K562 (cell line): Measurements from ENCODE around the gene AP1M1. TPM values are rescaled to one million over a fixed set of nuclear protein-coding genes. Genes with fewer than 3 reads are reported as not detected.

Source experiments
- ATAC-seq: fragments of 200-7000 bp; cut with Tn5 transposase; 3 replicates; pipeline ENCODE4 v1.9.1; 2020; ENCODE audit warnings: moderate library complexity
- BruUV-seq: library from RNA; stranded (reverse); fragments of 400-500 nt; replicated peaks from 2 replicates; lab custom pipeline; 2021; lab: Mats Ljungman, UMichigan
- CTCF ChIA-PET: fragments of 300-600 bp; formaldehyde crosslinking; extraction: SDS; loops from one replicate; lab custom pipeline; 2021; ENCODE audit warnings: low intra/inter-chr PET ratio; lab: Yijun Ruan, JAX
- POLR2A ChIA-PET: fragments of 300-600, 350-650 bp; sonication (Branson Sonifier 250); formaldehyde crosslinking; extraction: SDS; loops from one replicate; lab custom pipeline; 2021; ENCODE audit warnings: antibody characterized with exemption, inconsistent platforms; lab: Yijun Ruan, JAX
- DNase-seq, 4 experiments: peaks; one replicate each; pipeline versions ENCODE4 v3.0.0 to v3.0.0-alpha.2; 2011 to 2018; ENCODE audit warnings: low spot score in 3 of 4, mixed read lengths in 3 of 4; ENCODE audit errors: extremely low read depth in 1 of 4
- FAIRE-seq: peaks from 2 replicates; lab custom pipeline; 2011; peaks lifted over from hg19 to GRCh38; lab: Jason Lieb, UNC
- H2AFZ ChIP-seq: 2 replicates; pipeline ENCODE4 v1.6.0; 2011; ENCODE audit warnings: low read depth, low read length, control low read depth, inconsistent platforms
- H3K27ac ChIP-seq: fragments of 200-600 bp; 3 replicates; pipeline ENCODE4 v1.8.0; 2011; ENCODE audit warnings: low read depth, mild to moderate bottlenecking, control low read depth, inconsistent platforms, low read length, moderate library complexity, mixed read lengths; ENCODE audit errors: extremely low read depth
- H3K27me3 ChIP-seq, 2 experiments: fragments of 300-600 bp in 1 of 2; 2 replicates in 1 of 2; 3 replicates in 1 of 2; pipeline versions ENCODE4 v1.6.0 to v1.8.0; 2011; ENCODE audit warnings: inconsistent platforms in 2 of 2, low read length in 2 of 2, mild to moderate bottlenecking in 1 of 2, mixed read lengths in 1 of 2, moderate library complexity in 1 of 2; ENCODE audit not compliant: control insufficient read depth in 2 of 2, insufficient read depth in 2 of 2
- H3K36me3 ChIP-seq: fragments of 300-600 bp; 3 replicates; pipeline ENCODE4 v1.8.0; 2011; ENCODE audit warnings: mild to moderate bottlenecking, low read length, inconsistent platforms; ENCODE audit not compliant: control insufficient read depth, insufficient read depth
- H3K4me1 ChIP-seq, 2 experiments: fragments of 200-600 bp in 1 of 2; replicated peaks in 1 of 2; 2 replicates in 1 of 2; 3 replicates in 1 of 2; pipeline versions ENCODE4 v1.5.1 to v1.8.0; 2011; ENCODE audit warnings: inconsistent platforms in 2 of 2, low read length in 2 of 2, mild to moderate bottlenecking in 1 of 2, mixed read lengths in 1 of 2, moderate library complexity in 1 of 2; ENCODE audit not compliant: control insufficient read depth in 2 of 2, insufficient read depth in 2 of 2
- H3K4me2 ChIP-seq: 2 replicates; pipeline ENCODE4 v1.6.1; 2011; ENCODE audit warnings: low read length, control low read depth, inconsistent platforms, mixed read lengths; ENCODE audit not compliant: insufficient read depth
- H3K4me3 ChIP-seq: fragments of 200-600 bp; sonication (generic), shearing (Covaris generic); 2 replicates; pipeline ENCODE4 v1.5.1; 2016; ENCODE audit warnings: control low read depth, inconsistent platforms
- H3K79me2 ChIP-seq: fragments of 200-600 bp; 3 replicates; pipeline ENCODE4 v1.8.0; 2011; ENCODE audit warnings: low read length, inconsistent platforms; ENCODE audit not compliant: control insufficient read depth, insufficient read depth
- H3K9ac ChIP-seq, 2 experiments: 2 replicates each; pipeline versions ENCODE4 v1.6.0 to v1.6.1; 2011; ENCODE audit warnings: low read depth in 2 of 2, low read length in 2 of 2, control low read depth in 1 of 2, inconsistent platforms in 1 of 2, mild to moderate bottlenecking in 1 of 2, mixed read lengths in 1 of 2; ENCODE audit not compliant: insufficient read depth in 1 of 2
- H3K9me1 ChIP-seq: one replicate; pipeline ENCODE4 v1.6.0; 2011; ENCODE audit warnings: inconsistent platforms, mild to moderate bottlenecking, low read length, moderate library complexity; ENCODE audit not compliant: control insufficient read depth, insufficient read depth
- H3K9me3 ChIP-seq: replicated peaks from 2 replicates; pipeline ENCODE4 v1.5.1; 2011; ENCODE audit warnings: low read depth, low read length, inconsistent platforms; ENCODE audit not compliant: control insufficient read depth, insufficient read depth
- H4K20me1 ChIP-seq: replicated peaks from 2 replicates; pipeline ENCODE4 v1.6.1; 2011; ENCODE audit warnings: low read length, inconsistent platforms, mixed read lengths; ENCODE audit not compliant: control insufficient read depth, insufficient read depth
- POLR2G ChIP-seq: fragments of 200-400 bp; formaldehyde crosslinking; IDR thresholded peaks from 2 replicates; pipeline ENCODE4 v1.6.1; 2017; ENCODE audit warnings: low read depth, mild to moderate bottlenecking, antibody characterized with exemption, low read length, moderate library complexity
- RBFOX2 ChIP-seq: fragments of 200-400 bp; formaldehyde crosslinking; IDR thresholded peaks from 2 replicates; pipeline ENCODE4 v1.6.1; 2017; ENCODE audit warnings: low read depth, mild to moderate bottlenecking, low read length, moderate library complexity
- WGBS: fragments of 100-300 bp; shearing (Covaris generic); methylation state at CpG from one replicate; pipeline ENCODE4 v1.1.6; 2016; ENCODE audit warnings: low coverage, mixed read lengths; ENCODE audit not compliant: insufficient coverage; ENCODE audit errors: missing lambda C conversion rate; 5-methylcytosine and 5-hydroxymethylcytosine counted together
- in situ Hi-C: fragments of 300-500 bp; cut with MboI; formaldehyde crosslinking; loops from 4 replicates; pipeline ENCODE4 v1.15.0; 2018; ENCODE audit warnings: inconsistent platforms, mixed read lengths
- intact Hi-C: fragments of 100-400 bp; cut with micrococcal nuclease; formaldehyde crosslinking; loops from 2 replicates; pipeline ENCODE4 v1.14.2; 2022
- polyA plus RNA-seq, 8 experiments: library from polyadenylated mRNA; depleted of rRNA in 4 of 8; stranded (reverse) in 5 of 8; unstranded in 3 of 8; fragments of >200 nt; fragmentation: Nextera tagmentation in 2 of 8; fragmentation: Illumina TruSeq in 1 of 8; extraction: Ambion mirVana in 2 of 8; extraction: Trizol in 1 of 8; gene quantifications; 2 replicates each; pipeline versions ENCODE4 v1.2.1 to v1.2.3, GENCODE V29; 2011 to 2014; ENCODE audit warnings: inconsistent platforms in 1 of 8, missing spikeins in 1 of 8
- total RNA-seq, 7 experiments: library from RNA; depleted of rRNA in 6 of 7; stranded (reverse); fragments of >200 nt in 6 of 7; fragmentation: Illumina TruSeq in 2 of 7; extraction: Trizol in 2 of 7; gene quantifications; 2 replicates each; pipeline versions ENCODE4 v1.2.1 to v1.2.3, GENCODE V29; 2011 to 2021; ENCODE audit warnings: low replicate concordance in 1 of 7
- TF ChIP-seq, protein P1 (sequence below): fragments of 250-450 bp; sonication (Bioruptor Pico); IDR thresholded peaks from 2 replicates; pipeline ENCODE4 v1.4.0; 2020

Gene AP1M1
- total and polyA plus RNA-seq, 9 of the 15 experiments (the other 6 are each of a cell fraction or from before 2014, with no cell fraction given) = 0.87 to 56.2 (median 29.1) TPM

DNA sequence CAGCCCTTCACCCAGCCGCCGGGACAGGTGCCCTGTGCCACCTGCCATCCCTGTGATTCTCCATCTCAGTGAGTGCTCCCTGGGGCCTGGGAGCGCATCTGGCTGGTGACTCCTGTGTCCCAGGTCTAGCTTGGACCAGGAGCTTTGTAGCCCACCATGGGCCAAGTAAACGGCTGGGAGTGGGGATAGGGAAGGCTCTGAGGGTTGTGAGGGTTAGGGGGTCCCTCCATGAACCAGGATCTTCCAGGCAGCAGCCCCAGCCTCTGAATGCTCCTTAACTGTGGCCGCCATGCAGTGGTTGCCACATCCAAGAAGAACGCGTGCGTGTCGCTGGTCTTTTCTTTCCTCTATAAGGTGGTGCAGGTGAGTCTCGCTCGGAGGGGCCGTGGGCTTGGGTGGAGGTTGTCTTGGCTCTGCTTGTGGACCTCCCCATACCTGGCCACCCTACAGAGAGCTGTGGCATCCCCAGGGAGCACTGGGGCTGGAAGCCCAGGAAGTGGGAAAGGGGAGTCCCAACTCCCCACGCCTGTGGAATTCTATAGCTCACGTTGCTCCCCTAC lies 8.4 kb downstream of the AP1M1 start:
- no peak overlapping the region for H3K27ac ChIP-seq
- ATAC-seq (no peak), DNase-seq (no peak), FAIRE-seq (no peak)
- no peaks in the 10 kb centered on the region for H4K20me1 ChIP-seq
- no peaks in the 10 kb centered on the region for H3K9me3 ChIP-seq
- no peak overlapping the region for H3K4me3 ChIP-seq
- H3K36me3 ChIP-seq = peaks cover 47% of the 10 kb centered on the region; the same call in 2 of the 3 replicates
- H2AFZ ChIP-seq = no peak overlapping the region
- ChIA-PET POLR2A (interaction anchor here (0.7 to 2.4 kb wide), 3 partner anchors 8 to 1423 kb away, joined by 3 to 8 read pairs (median 3); partner anchors contain the start of gene AP1M1), CTCF (no interaction called here)
- H3K9me1 ChIP-seq = peaks cover 4% of the 10 kb centered on the region
- in situ Hi-C loops = no loop called here
- no peaks in the 10 kb centered on the region for H3K79me2 ChIP-seq
- H3K27me3 ChIP-seq = no peaks in the 10 kb centered on the region
- no peak overlapping the region for H3K4me2 ChIP-seq
- TF ChIP-seq POLR2G = 0 out of 2 replicates have a peak, but pooled peaks have one; percentile 28
- TF ChIP-seq, protein P1, sequence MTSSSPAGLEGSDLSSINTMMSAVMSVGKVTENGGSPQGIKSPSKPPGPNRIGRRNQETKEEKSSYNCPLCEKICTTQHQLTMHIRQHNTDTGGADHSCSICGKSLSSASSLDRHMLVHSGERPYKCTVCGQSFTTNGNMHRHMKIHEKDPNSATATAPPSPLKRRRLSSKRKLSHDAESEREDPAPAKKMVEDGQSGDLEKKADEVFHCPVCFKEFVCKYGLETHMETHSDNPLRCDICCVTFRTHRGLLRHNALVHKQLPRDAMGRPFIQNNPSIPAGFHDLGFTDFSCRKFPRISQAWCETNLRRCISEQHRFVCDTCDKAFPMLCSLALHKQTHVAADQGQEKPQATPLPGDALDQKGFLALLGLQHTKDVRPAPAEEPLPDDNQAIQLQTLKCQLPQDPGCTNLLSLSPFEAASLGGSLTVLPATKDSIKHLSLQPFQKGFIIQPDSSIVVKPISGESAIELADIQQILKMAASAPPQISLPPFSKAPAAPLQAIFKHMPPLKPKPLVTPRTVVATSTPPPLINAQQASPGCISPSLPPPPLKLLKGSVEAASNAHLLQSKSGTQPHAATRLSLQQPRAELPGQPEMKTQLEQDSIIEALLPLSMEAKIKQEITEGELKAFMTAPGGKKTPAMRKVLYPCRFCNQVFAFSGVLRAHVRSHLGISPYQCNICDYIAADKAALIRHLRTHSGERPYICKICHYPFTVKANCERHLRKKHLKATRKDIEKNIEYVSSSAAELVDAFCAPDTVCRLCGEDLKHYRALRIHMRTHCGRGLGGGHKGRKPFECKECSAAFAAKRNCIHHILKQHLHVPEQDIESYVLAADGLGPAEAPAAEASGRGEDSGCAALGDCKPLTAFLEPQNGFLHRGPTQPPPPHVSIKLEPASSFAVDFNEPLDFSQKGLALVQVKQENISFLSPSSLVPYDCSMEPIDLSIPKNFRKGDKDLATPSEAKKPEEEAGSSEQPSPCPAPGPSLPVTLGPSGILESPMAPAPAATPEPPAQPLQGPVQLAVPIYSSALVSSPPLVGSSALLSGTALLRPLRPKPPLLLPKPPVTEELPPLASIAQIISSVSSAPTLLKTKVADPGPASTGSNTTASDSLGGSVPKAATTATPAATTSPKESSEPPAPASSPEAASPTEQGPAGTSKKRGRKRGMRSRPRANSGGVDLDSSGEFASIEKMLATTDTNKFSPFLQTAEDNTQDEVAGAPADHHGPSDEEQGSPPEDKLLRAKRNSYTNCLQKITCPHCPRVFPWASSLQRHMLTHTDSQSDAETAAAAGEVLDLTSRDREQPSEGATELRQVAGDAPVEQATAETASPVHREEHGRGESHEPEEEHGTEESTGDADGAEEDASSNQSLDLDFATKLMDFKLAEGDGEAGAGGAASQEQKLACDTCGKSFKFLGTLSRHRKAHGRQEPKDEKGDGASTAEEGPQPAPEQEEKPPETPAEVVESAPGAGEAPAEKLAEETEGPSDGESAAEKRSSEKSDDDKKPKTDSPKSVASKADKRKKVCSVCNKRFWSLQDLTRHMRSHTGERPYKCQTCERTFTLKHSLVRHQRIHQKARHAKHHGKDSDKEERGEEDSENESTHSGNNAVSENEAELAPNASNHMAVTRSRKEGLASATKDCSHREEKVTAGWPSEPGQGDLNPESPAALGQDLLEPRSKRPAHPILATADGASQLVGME (CRISPR knock-in tag) = no peak
- TF ChIP-seq RBFOX2 = 0 out of 2 replicates have a peak, but pooled peaks have one; percentile 15
- H3K4me1 ChIP-seq = peaks cover 0 to 19% of the 10 kb centered on the region in 2 experiments; a peak in 3 of 5 replicates
- no peak overlapping the region; a peak in 1 of 4 replicates for H3K9ac ChIP-seq
- no TSS peak for BruUV-seq
- WGBS = 92% methylated on average over 14 of the region's 14 CpGs
- intact Hi-C loops = no loop called here
